ENCODE data around the gene CNTNAP2.
A peak's percentile ranks its signal among the peaks of the same experiment; 100 is the strongest.

CNTNAP2 gene

GRCh38 chr7:148241700-148242293 lies 2125.2 kb downstream of the CNTNAP2 start:
- DNase-seq, result no peak

DNA sequence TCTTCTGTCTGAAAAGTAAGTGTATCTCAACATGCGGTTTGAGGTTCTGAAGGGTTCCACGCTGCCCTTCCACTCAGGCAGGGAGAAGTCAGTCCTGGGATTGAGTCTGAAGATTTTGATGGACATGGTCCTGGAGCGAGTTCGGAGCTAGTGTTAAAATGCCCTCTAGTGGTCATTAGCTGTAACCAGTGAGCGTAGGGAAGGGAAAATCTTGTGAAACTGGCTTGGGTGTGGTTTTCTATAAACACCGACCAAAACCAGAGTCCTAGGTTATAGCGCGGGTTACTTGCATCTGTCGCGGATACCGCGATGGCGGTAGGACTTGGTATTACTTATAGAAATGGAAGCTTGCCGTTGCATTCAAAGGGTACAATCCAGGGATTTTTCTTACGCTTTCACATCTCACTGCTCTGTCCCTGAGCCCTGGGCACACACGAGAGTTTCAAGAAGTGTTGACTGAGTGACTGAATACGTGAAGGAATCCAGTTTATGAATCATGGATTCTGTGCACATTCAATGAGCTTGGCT lies 2125.8 kb downstream of the CNTNAP2 start:
- DNase-seq, result peak in 15 of 51 donors; percentile 5 to 50 (median 15)

GRCh38 chr7:148245381-148245780 lies 2128.8 kb downstream of the CNTNAP2 start:
- no peak for DNase-seq

DNA sequence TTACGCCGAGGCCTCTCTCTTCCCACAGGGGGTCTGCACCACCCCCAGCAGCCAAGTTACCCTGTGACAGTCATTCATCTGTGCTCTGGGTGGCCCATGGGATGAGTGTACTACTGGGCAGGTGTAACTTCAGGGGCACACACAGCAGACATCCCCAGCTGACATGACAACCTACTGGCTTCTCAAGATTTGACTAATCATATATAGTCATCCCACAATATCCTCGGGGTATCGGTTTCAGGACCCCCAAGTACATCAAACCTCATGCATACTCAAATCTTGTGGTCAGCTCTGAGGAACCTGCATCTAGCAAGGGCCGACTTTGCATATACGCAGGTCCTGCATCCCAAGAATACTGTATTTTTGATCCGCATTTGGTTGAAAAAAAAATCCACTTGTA lies 2137.0 kb downstream of the CNTNAP2 start:
- DNase-seq, result no peak

DNA sequence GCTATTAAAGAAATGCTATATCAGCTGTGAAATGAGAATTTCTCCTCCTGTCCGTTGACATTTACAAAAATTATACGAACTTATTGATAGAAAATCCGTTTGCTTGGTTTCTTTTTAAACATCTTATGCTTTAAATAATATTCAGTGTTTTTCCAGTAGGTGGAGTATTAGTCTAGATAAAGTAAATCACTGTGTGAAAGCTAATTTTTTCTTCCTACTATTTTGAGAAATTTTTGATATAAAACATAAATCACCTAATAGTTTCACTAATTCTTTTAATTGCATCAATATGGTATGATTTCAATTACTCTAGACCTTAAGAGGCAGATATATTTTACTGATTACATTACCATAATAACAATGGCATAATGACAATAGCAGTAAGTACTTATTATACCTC lies 2138.7 kb downstream of the CNTNAP2 start:
- DNase-seq, result no peak

DNA sequence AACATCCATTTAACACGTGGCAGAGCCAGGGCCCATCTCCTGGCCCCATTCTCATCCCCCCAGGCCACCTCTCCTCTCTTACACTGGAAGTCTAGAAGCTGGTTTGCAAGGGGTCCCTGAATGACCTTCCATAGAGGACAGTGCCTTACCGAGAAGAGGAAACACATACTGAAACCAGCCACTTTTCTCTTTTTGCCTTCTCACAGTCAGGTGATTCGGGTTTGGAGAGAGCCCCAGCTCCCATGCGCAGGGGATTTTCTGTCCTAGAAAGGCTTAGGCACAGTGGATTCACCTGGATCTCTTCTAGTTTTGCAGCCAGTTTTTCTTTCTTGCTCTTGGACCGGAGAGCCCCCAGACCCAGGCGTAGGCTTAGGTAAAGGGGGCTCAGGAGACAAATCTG lies 2139.8 kb downstream of the CNTNAP2 start:
- DNase-seq, result no peak

DNA sequence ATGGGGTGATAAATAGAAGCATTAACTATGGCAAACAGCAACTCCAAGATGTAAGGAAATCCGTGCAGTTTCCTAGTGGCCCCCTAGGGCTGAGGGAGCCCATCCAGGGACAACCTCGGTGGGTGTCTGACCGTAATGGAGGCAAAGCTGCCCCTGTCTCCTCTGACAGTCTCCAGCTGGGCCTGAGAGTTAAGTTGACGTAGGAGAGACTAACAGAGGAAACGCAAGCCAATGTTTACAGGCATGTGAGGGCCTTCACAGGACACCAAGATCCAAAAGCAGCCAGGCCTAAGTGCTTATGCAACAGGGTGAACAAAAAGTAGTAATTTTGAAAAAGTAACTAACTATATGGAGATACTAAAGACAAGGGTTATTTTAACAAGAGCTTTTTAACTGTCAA lies 2144.0 kb downstream of the CNTNAP2 start:
- DNase-seq, result no peak

DNA sequence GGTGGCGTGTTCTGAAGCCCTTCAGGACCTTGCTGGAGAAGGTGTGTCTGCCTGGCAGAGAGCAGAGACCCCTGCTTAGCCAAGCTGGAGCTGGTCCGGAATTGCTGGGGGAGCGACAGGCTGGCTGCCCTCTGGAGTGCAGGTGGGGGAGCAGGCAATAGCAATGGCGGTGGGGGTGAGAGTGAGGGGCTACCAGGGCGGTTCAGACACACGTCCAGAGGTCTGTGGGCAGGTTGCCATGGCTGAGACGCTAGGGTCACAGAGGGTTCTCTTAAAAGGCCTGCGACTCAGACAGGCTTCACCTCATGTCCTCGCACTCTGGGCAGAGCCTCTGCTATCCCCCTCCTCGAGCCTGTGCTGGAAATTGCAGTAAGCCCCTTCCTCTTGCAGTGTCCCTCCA lies 2144.9 kb downstream of the CNTNAP2 start:
- no peak for DNase-seq

- peak in 2 of 51 donors; percentile 15 to 30 for DNase-seq
These were observed 2145.5 kb downstream of the CNTNAP2 start for GRCh38 chr7:148261996-148262688.

GRCh38 chr7:148262721-148263229 lies 2146.2 kb downstream of the CNTNAP2 start:
- peak in 45 of 51 donors; percentile 5 to 77 (median 43) for DNase-seq

- peak in 3 of 51 donors; percentile 6 to 13 (median 6) for DNase-seq
These were observed 2148.4 kb downstream of the CNTNAP2 start for GRCh38 chr7:148264933-148265557.

- DNase-seq, result no peak
These were observed 2149.3 kb downstream of the CNTNAP2 start for GRCh38 chr7:148265896-148266295.

- DNase-seq, result no peak
These were observed 2150.2 kb downstream of the CNTNAP2 start for GRCh38 chr7:148266795-148267194.

DNA sequence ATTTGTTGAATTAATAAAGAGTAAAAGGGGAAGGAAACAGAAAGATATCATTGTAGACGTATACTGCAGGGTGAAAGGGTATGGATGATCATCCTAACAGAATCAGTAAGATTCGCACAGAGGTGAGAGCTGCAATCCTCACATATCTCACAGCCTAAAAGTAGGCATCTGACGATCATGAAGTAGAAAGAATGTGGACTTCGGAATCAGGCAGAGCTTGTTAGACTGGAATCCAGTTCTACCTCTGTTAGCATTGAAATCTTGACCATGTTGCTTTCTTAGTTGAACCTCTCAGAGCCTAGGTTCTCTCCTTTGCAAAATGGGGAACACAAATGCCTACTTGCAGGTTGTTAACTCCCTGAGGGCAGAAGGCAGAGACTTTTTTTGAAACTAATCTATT lies 2154.0 kb downstream of the CNTNAP2 start:
- no peak for DNase-seq

GRCh38 chr7:148274118-148274517 lies 2157.5 kb downstream of the CNTNAP2 start:
- no peak for DNase-seq

- no peak for DNase-seq
These were observed 2158.8 kb downstream of the CNTNAP2 start for GRCh38 chr7:148275359-148275890.

- peak in 1 of 51 donors; percentile 21 for DNase-seq
These were observed 2159.9 kb downstream of the CNTNAP2 start for GRCh38 chr7:148276314-148277041.

- no peak for DNase-seq
These were observed 2160.6 kb downstream of the CNTNAP2 start for GRCh38 chr7:148277042-148277660.

GRCh38 chr7:148286150-148286549 lies 2169.5 kb downstream of the CNTNAP2 start:
- peak in 5 of 51 donors; percentile 6 to 18 (median 13) for DNase-seq

DNA sequence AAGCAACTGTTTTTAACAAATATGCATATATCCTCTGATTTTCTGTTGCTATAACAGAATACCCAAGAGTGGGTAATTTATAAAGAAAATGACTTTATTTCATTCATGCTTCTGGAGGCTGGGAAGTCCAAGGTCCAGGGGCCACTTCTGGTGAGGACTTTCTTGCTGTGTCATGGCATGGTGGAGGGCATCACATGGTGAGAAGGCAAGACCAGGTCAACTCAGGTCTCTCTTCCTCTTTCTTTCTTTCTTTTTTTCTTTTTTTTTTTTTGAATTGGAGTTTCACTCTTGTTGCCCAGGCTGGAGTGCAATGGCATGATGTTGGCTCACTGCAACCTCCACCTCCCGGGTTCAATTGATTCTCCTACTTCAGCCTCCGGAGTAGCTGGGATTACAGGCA lies 2170.9 kb downstream of the CNTNAP2 start:
- no peak for DNase-seq

DNA sequence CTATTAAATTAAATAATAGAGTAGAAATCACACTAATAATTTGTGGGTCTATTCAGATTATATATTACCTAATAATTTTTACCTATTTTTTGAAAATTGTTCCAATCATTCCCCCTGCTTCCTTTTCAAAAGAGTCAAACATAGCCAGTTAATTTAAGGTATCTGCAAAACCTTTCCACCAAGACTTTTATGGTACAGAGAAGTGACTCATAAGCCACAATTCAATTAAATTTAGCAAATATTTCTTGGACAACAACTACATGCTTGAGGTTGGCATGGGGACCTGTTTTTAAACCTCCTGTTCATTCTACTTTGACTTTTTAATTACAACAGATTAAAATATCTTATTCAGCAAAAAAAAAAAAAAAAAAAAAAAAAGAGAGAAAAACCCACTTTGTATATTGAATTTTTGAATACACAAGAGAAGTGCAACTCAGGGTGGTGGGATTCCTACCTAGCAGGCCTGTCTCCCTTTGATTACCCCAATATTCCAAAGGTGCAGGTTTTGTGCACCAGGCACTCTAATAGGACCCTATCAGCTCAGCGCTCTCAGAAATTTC lies 2172.1 kb downstream of the CNTNAP2 start:
- DNase-seq, result no peak
